Smooth muscle cell (in vitro differentiated cells): ENCODE measurements around the gene KRTAP10-10. TPM values are rescaled to one million over a fixed set of nuclear protein-coding genes. Genes with fewer than 3 reads are reported as not detected.

Source experiments
- DNase-seq: peaks from one replicate; lab custom pipeline; 2025; ENCODE audit not compliant: unreplicated experiment; lab: John Stamatoyannopoulos, UW
- H2AFZ ChIP-seq: fragments of 200-600 bp; sonication (generic); 2 replicates; pipeline ENCODE4 v1.6.0; 2016; ENCODE audit warnings: antibody characterized with exemption, low read depth, mild to moderate bottlenecking
- H3F3A ChIP-seq: fragments of 200-600 bp; sonication (generic); 2 replicates; pipeline ENCODE4 v1.6.0; 2017; ENCODE audit warnings: antibody characterized with exemption, low read depth
- H3K27ac ChIP-seq: fragments of 200-600 bp; sonication (generic); 2 replicates; pipeline ENCODE4 v1.5.1; 2016; ENCODE audit warnings: low read depth, mild to moderate bottlenecking
- H3K27me3 ChIP-seq: fragments of 200-600 bp; sonication (generic); 2 replicates; pipeline ENCODE4 v1.6.1; 2016; ENCODE audit warnings: low read depth, mild to moderate bottlenecking
- H3K36me3 ChIP-seq: fragments of 200-600 bp; sonication (generic); 2 replicates; pipeline ENCODE4 v1.5.1; 2016; ENCODE audit warnings: low read depth
- H3K4me1 ChIP-seq: fragments of 200-600 bp; sonication (generic); 2 replicates; pipeline ENCODE4 v1.5.1; 2016; ENCODE audit warnings: low read depth
- H3K4me2 ChIP-seq: fragments of 200-600 bp; sonication (generic); 2 replicates; pipeline ENCODE4 v1.6.0; 2016; ENCODE audit warnings: mild to moderate bottlenecking
- H3K4me3 ChIP-seq: fragments of 200-600 bp; sonication (generic); 2 replicates; pipeline ENCODE4 v1.5.1; 2016; ENCODE audit warnings: mild to moderate bottlenecking
- H3K79me2 ChIP-seq: fragments of 200-600 bp; sonication (generic); 2 replicates; pipeline ENCODE4 v1.6.0; 2016; ENCODE audit warnings: low read depth, mild to moderate bottlenecking
- H3K9ac ChIP-seq: fragments of 200-600 bp; sonication (generic); 2 replicates; pipeline ENCODE4 v1.6.0; 2016; ENCODE audit warnings: low read depth
- H3K9me3 ChIP-seq: fragments of 200-600 bp; sonication (generic); replicated peaks from 2 replicates; pipeline ENCODE4 v1.5.1; 2016; ENCODE audit warnings: low read depth
- H4K20me1 ChIP-seq: fragments of 200-600 bp; sonication (generic); 2 replicates; pipeline ENCODE4 v1.6.0; 2016; ENCODE audit warnings: low read depth
- WGBS: methylation state at CpG from one replicate; pipeline ENCODE4 v1.1.7; 2016; ENCODE audit warnings: low lambda C conversion rate; 5-methylcytosine and 5-hydroxymethylcytosine counted together
- polyA plus RNA-seq: library from polyadenylated mRNA; unstranded; fragments of >200 nt; fragmentation: Nextera tagmentation; extraction: Ambion mirVana; gene quantifications from 2 replicates; pipeline ENCODE4 v1.2.1, GENCODE V29; 2016
- total RNA-seq: library from RNA; depleted of rRNA; stranded (reverse); fragments of >200 nt; gene quantifications from 2 replicates; pipeline ENCODE4 v1.2.3, GENCODE V29; 2014
- TF ChIP-seq, protein P1 (sequence below): fragments of 200-600 bp; sonication (generic); IDR thresholded peaks from 2 replicates; pipeline ENCODE4 v1.5.1; 2017; ENCODE audit warnings: borderline replicate concordance, mild to moderate bottlenecking, antibody characterized with exemption; ENCODE audit not compliant: insufficient read depth, poor library complexity, severe bottlenecking

Gene KRTAP10-10
- total and polyA plus RNA-seq, 2 experiments from 2014 or later, result not detected

DNA sequence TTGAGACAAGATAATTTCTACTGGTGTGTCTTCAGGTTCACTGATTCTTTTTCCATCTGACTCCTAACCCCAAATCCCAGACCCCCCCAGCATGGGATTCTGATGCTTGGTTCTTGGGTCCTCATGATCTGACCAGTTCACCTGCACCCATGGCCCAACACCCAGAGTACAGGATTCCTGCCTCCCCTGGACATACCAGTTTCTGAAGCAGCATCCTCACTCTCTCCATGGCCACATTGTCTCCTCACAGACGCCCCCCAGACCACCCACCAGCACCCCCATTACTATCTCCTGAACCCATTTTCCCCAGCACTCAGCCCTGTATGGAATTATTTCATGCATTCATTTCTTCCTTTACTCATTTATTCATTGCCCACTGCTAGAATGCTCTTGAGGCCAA, 19.7 kb downstream of the KRTAP10-10 start:
- no peak for DNase-seq
- H3K4me2 ChIP-seq, result no peak overlapping the region
- 79% methylated on average over 1 of the region's 1 CpG for WGBS

DNA sequence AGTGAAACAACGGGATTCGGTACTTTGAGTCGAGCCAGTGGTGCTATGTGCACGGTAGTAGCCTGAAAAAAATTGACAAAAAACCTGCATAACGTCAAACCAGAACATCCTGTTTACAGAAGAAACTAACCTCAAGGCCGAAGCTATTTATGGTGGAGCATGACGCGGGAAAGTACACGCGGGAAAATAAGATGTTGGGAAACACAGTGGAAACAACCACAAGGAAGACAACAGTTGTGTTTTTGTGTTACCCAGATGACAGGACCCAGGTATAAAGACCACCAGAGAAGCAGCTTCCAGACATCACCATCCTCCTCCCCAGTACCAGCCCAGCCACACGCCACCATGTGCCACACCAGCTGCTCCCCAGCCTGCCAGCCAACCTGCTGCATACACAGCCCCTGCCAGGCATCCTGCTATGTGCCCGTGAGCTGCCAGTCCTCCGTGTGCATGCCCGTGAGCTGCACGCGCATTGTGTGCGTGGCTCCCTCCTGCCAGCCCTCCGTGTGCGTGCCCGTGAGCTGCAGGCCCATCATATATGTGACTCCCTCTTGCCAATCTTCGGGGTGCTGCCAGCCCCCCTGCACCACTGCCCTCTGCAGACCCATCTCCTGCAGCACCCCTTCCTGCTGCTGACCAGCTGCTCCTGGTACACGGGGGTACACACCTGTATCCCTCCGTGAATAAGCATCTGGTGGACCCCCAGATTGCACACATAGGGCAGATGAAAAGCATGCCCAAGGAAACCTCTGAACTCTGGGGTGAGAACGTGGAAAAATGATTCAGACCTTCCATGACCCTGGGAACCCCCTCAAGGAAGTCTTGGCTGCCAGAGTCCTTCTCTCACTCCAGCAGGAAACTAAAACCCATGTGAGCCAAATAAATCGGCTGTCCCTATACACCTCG, 20.7 kb downstream of the KRTAP10-10 start, which contains the start of gene KRTAP12-3:
Gene KRTAP12-3, plus strand, starts transcription at position 298 of the 906 bp plus-strand sequence. Its CDS starts 48 bp downstream, at position 346.
- WGBS, result 81% methylated on average over 24 of the region's 26 CpGs
- H3K9me3 ChIP-seq, result no peaks in the 10 kb centered on the region
- TF ChIP-seq, protein P1, sequence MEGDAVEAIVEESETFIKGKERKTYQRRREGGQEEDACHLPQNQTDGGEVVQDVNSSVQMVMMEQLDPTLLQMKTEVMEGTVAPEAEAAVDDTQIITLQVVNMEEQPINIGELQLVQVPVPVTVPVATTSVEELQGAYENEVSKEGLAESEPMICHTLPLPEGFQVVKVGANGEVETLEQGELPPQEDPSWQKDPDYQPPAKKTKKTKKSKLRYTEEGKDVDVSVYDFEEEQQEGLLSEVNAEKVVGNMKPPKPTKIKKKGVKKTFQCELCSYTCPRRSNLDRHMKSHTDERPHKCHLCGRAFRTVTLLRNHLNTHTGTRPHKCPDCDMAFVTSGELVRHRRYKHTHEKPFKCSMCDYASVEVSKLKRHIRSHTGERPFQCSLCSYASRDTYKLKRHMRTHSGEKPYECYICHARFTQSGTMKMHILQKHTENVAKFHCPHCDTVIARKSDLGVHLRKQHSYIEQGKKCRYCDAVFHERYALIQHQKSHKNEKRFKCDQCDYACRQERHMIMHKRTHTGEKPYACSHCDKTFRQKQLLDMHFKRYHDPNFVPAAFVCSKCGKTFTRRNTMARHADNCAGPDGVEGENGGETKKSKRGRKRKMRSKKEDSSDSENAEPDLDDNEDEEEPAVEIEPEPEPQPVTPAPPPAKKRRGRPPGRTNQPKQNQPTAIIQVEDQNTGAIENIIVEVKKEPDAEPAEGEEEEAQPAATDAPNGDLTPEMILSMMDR, result no peak
- peaks cover 5% of the 10 kb centered on the region for H3K4me1 ChIP-seq
- no peaks in the 10 kb centered on the region for H3K27me3 ChIP-seq
- peak within 1 kb of the TSS; percentile 26 for H3K9ac ChIP-seq
- no peak within 1 kb of the TSS for H3K4me3 ChIP-seq
- peak within 1 kb of the TSS; percentile 69 for H3K27ac ChIP-seq
- H3K4me2 ChIP-seq, result peak within 1 kb of the TSS; percentile 51
- DNase-seq, result no peak
- H3K36me3 ChIP-seq, result no peaks in the 10 kb centered on the region
- no peak within 1 kb of the TSS for H2AFZ ChIP-seq
- no peaks in the 10 kb centered on the region for H4K20me1 ChIP-seq
- H3F3A ChIP-seq, result no peaks in the 10 kb centered on the region
- no peaks in the 10 kb centered on the region for H3K79me2 ChIP-seq

More for the DNA sequence above, 19.7 kb downstream of the KRTAP10-10 start:
- H3K4me1 ChIP-seq, result peaks cover 5% of the 10 kb centered on the region
- no peak overlapping the region for H2AFZ ChIP-seq
- H3K27ac ChIP-seq, result no peak overlapping the region
- no peak overlapping the region for H3K9ac ChIP-seq
- H3K4me3 ChIP-seq, result no peak overlapping the region
- H4K20me1 ChIP-seq, result no peaks in the 10 kb centered on the region
- H3K27me3 ChIP-seq, result no peaks in the 10 kb centered on the region
- H3F3A ChIP-seq, result no peaks in the 10 kb centered on the region
- TF ChIP-seq, protein P1, result no peak
- no peaks in the 10 kb centered on the region for H3K9me3 ChIP-seq
- H3K79me2 ChIP-seq, result no peaks in the 10 kb centered on the region
- no peaks in the 10 kb centered on the region for H3K36me3 ChIP-seq

DNA sequence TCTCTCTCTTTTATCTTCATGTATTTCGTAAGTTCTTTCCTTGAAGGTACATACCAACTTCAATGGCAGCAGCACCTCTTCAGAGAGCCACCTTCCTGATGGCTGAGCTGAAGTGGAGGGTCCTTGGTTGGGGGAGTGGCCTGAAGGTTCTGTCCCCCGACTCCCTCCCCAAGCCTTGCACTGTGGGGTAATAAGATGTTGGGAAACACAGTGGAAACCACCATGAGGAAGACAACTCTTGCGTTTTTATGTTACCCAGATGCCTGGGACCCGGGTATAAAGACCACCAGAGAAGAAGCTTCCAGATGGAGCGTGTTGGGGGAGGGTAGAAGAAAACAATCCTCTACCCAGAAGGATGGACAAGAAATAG, 21.4 kb downstream of the KRTAP10-10 start:
- H3K9ac ChIP-seq, result peak overlapping the region; percentile 26
- H2AFZ ChIP-seq, result no peak overlapping the region
- DNase-seq, result no peak
- WGBS, result 91% methylated on average over 5 of the region's 5 CpGs
- H3F3A ChIP-seq, result no peaks in the 10 kb centered on the region
- TF ChIP-seq, protein P1, result no peak
- no peaks in the 10 kb centered on the region for H3K27me3 ChIP-seq
- H3K27ac ChIP-seq, result peak overlapping the region; percentile 69
- no peak overlapping the region for H3K4me3 ChIP-seq
- H3K36me3 ChIP-seq, result no peaks in the 10 kb centered on the region
- no peaks in the 10 kb centered on the region for H3K9me3 ChIP-seq
- no peaks in the 10 kb centered on the region for H3K79me2 ChIP-seq
- no peaks in the 10 kb centered on the region for H4K20me1 ChIP-seq
- peaks cover 5% of the 10 kb centered on the region for H3K4me1 ChIP-seq
- peak overlapping the region; percentile 51 for H3K4me2 ChIP-seq
